ENCODE results near the gene ARID3C.

The ARID3C gene

GRCh38 chr9:34628656-34629490 is at the start of gene ARID3C:
Gene ARID3C (minus strand): TSS chr9:34629066. CDS start chr9:34628014, 1,052 bp downstream.
- no peak for DNase-seq

- DNase-seq: peak; percentile 31 to 55
These were observed 47.0 kb upstream of the ARID3C start for GRCh38 chr9:34675869-34676268.

GRCh38 chr9:34675048-34675714 is 46.3 kb upstream of the ARID3C start:
- peak; percentile 71 to 86 for DNase-seq

GRCh38 chr9:34674440-34674839 is 45.6 kb upstream of the ARID3C start:
- no peak for DNase-seq

GRCh38 chr9:34671307-34671706 is 42.4 kb upstream of the ARID3C start:
- no peak for DNase-seq

- no peak for DNase-seq
These were observed 41.1 kb upstream of the ARID3C start for GRCh38 chr9:34669809-34670562.

- peak; percentile 78 to 98 for DNase-seq
These were observed 36.8 kb upstream of the ARID3C start for GRCh38 chr9:34665381-34666250.

GRCh38 chr9:34665067-34665380 is 36.2 kb upstream of the ARID3C start:
- no peak for DNase-seq

GRCh38 chr9:34664281-34665066 is 35.6 kb upstream of the ARID3C start:
- DNase-seq: peak; percentile 64 to 93

- no peak for DNase-seq
These were observed 34.4 kb upstream of the ARID3C start for GRCh38 chr9:34663303-34663605.

- DNase-seq: no peak
These were observed 33.8 kb upstream of the ARID3C start, which contains the start of gene CCL27 for GRCh38 chr9:34662526-34663302. Gene CCL27 (minus strand): TSS chr9:34662657. CDS start chr9:34662633, 24 bp downstream.

GRCh38 chr9:34659592-34660253 is 30.9 kb upstream of the ARID3C start:
- no peak for DNase-seq

GRCh38 chr9:34658461-34658860 is 29.6 kb upstream of the ARID3C start:
- no peak for DNase-seq

GRCh38 chr9:34656992-34657391 is 28.1 kb upstream of the ARID3C start:
- DNase-seq: no peak

- no peak for DNase-seq
These were observed 26.5 kb upstream of the ARID3C start for GRCh38 chr9:34655394-34655793.

GRCh38 chr9:34654323-34655051 is 25.6 kb upstream of the ARID3C start:
- DNase-seq: no peak

- no peak for DNase-seq
These were observed 24.5 kb upstream of the ARID3C start for GRCh38 chr9:34653151-34654072.

- no peak for DNase-seq
These were observed 23.7 kb upstream of the ARID3C start for GRCh38 chr9:34652602-34653000.

All from inflammatory macrophage treated with lipopolysaccharide for 1 hour (primary cell).